SK-N-SH (cell line): ENCODE measurements around the gene RFTN1.

ENCODE experiments used
- FOSL2 ChIP-seq: IDR thresholded peaks from 2 replicates; pipeline ENCODE4 v1.4.0; 2012; ENCODE audit warnings: low read depth, mild to moderate bottlenecking, moderate library complexity, borderline replicate concordance
- MXI1 ChIP-seq: IDR thresholded peaks from 2 replicates; pipeline ENCODE4 v1.6.1; 2012; ENCODE audit warnings: mild to moderate bottlenecking, low read depth, low read length, improper control_type of control experiment
- RAD21 ChIP-seq: IDR thresholded peaks from 2 replicates; pipeline ENCODE4 v1.6.1; 2012; ENCODE audit warnings: mild to moderate bottlenecking, low read length
- RCOR1 ChIP-seq: fragments of 150-350 bp; IDR thresholded peaks from 2 replicates; pipeline ENCODE4 v1.6.1; 2017; ENCODE audit warnings: antibody characterized with exemption, low read length
- TF ChIP-seq, protein P1 (sequence below): fragments of 150-350 bp; IDR thresholded peaks from 2 replicates; pipeline ENCODE4 v1.6.1; 2017; ENCODE audit warnings: antibody characterized with exemption, low read length, low read depth, borderline replicate concordance
- TF ChIP-seq, protein P2 (sequence below): fragments of 200-600 bp; sonication (generic); IDR thresholded peaks from 2 replicates; pipeline ENCODE4 v1.6.1; 2017; ENCODE audit warnings: antibody characterized with exemption, mild to moderate bottlenecking, moderate library complexity
- TF ChIP-seq, protein P3 (sequence below): IDR thresholded peaks from 2 replicates; pipeline ENCODE4 v1.4.0; 2012; ENCODE audit warnings: low read depth
- TF ChIP-seq, protein P4 (sequence below): IDR thresholded peaks from 2 replicates; pipeline ENCODE4 v1.4.0; 2012; ENCODE audit warnings: low read depth, borderline replicate concordance

DNA sequence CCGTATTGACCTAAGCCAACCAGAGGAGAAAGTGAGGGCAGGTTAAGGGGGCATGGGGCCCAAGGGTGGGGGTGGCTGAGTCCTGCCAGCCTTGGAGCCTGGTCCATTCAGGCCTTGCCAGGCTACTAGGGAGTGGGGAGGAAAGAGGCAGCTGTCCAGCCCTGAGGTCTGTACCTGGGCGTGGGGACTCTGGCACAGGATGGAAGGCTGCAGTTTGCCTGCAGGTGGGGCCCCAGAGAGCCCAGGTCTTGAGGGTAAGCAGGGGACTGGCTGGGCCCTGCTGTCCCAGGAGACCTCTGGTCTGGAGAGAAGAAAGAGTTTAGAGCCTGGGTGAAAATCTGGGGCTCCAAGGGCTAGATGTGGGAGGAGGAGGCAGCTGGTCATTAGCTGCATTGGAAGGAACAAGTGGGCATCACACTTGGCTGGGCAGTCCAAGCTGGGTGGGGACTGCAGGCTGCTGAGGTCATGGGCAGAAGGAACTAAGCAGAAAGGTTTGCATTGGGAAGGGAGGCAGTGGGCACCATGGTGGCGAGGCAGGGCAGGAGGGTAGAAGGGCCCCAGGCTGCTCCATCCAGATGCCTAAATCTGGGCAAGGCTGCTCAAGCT, 140.1 kb downstream of the RFTN1 start:
- TF ChIP-seq, protein P1, sequence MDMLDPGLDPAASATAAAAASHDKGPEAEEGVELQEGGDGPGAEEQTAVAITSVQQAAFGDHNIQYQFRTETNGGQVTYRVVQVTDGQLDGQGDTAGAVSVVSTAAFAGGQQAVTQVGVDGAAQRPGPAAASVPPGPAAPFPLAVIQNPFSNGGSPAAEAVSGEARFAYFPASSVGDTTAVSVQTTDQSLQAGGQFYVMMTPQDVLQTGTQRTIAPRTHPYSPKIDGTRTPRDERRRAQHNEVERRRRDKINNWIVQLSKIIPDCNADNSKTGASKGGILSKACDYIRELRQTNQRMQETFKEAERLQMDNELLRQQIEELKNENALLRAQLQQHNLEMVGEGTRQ: no peak
- TF ChIP-seq RCOR1: no peak
- TF ChIP-seq, protein P2, sequence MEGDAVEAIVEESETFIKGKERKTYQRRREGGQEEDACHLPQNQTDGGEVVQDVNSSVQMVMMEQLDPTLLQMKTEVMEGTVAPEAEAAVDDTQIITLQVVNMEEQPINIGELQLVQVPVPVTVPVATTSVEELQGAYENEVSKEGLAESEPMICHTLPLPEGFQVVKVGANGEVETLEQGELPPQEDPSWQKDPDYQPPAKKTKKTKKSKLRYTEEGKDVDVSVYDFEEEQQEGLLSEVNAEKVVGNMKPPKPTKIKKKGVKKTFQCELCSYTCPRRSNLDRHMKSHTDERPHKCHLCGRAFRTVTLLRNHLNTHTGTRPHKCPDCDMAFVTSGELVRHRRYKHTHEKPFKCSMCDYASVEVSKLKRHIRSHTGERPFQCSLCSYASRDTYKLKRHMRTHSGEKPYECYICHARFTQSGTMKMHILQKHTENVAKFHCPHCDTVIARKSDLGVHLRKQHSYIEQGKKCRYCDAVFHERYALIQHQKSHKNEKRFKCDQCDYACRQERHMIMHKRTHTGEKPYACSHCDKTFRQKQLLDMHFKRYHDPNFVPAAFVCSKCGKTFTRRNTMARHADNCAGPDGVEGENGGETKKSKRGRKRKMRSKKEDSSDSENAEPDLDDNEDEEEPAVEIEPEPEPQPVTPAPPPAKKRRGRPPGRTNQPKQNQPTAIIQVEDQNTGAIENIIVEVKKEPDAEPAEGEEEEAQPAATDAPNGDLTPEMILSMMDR: no peak
- TF ChIP-seq MXI1: no peak
- TF ChIP-seq, protein P3, sequence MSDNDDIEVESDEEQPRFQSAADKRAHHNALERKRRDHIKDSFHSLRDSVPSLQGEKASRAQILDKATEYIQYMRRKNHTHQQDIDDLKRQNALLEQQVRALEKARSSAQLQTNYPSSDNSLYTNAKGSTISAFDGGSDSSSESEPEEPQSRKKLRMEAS: no peak
- TF ChIP-seq RAD21: no peak
- TF ChIP-seq FOSL2: no peak
- TF ChIP-seq, protein P4, sequence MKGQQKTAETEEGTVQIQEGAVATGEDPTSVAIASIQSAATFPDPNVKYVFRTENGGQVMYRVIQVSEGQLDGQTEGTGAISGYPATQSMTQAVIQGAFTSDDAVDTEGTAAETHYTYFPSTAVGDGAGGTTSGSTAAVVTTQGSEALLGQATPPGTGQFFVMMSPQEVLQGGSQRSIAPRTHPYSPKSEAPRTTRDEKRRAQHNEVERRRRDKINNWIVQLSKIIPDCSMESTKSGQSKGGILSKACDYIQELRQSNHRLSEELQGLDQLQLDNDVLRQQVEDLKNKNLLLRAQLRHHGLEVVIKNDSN: no peak
